GM19395 (cell line): ENCODE results near the gene KLHL29.

Source experiments
- ATAC-seq: cut with Tn5 transposase; IDR thresholded peaks from one replicate; pipeline ENCODE4 v1.9.1; 2021; ENCODE audit warnings: mild to moderate bottlenecking, moderate library complexity; ENCODE audit not compliant: unreplicated experiment

The KLHL29 gene

GRCh38 chr2:23467618-23468017 is 82.6 kb downstream of the KLHL29 start:
- ATAC-seq: no peak

- ATAC-seq: no peak
Measured at GRCh38 chr2:23468474-23469141, 83.6 kb downstream of the KLHL29 start.

- ATAC-seq: no peak
Measured at GRCh38 chr2:23469142-23469540, 84.2 kb downstream of the KLHL29 start.

- ATAC-seq: no peak
Measured at GRCh38 chr2:23475036-23475435, 90.1 kb downstream of the KLHL29 start.

GRCh38 chr2:23475473-23475872 is 90.5 kb downstream of the KLHL29 start:
- ATAC-seq: no peak

- ATAC-seq: no peak
Measured at GRCh38 chr2:23476786-23477185, 91.8 kb downstream of the KLHL29 start.

GRCh38 chr2:23477392-23477791 is 92.4 kb downstream of the KLHL29 start:
- no peak for ATAC-seq

- ATAC-seq: no peak
Measured at GRCh38 chr2:23478087-23478932, 93.3 kb downstream of the KLHL29 start.

- ATAC-seq: no peak
Measured at GRCh38 chr2:23478933-23479683, 94.1 kb downstream of the KLHL29 start.

GRCh38 chr2:23480957-23481797 is 96.2 kb downstream of the KLHL29 start:
- ATAC-seq: no peak

GRCh38 chr2:23482188-23482587 is 97.2 kb downstream of the KLHL29 start:
- no peak for ATAC-seq

GRCh38 chr2:23482607-23483006 is 97.6 kb downstream of the KLHL29 start:
- no peak for ATAC-seq

- no peak for ATAC-seq
Measured at GRCh38 chr2:23483791-23484190, 98.8 kb downstream of the KLHL29 start.

GRCh38 chr2:23484275-23484674 is 99.3 kb downstream of the KLHL29 start:
- no peak for ATAC-seq

- no peak for ATAC-seq
Measured at GRCh38 chr2:23484767-23485166, 99.8 kb downstream of the KLHL29 start.

GRCh38 chr2:23485261-23485660 is 100.3 kb downstream of the KLHL29 start:
- ATAC-seq: no peak

- ATAC-seq: no peak
Measured at GRCh38 chr2:23485841-23486683, 101.1 kb downstream of the KLHL29 start.

- no peak for ATAC-seq
Measured at GRCh38 chr2:23486684-23487075, 101.7 kb downstream of the KLHL29 start.

- ATAC-seq: peak; percentile 49
Measured at GRCh38 chr2:23487735-23488492, 102.9 kb downstream of the KLHL29 start.
